GM10248 (cell line): Measurements from ENCODE around the gene CHD8.
"Not testable (repeated sequence)": the region's sequence is repeated elsewhere in the genome, so short reads cannot be mapped to it uniquely, and the experiment has no call there.

ENCODE experiments used
- CTCF ChIA-PET: fragments of 300-600 bp; sonication (Branson Sonifier 250); formaldehyde crosslinking; extraction: SDS; loops from one replicate; lab custom pipeline; 2021; ENCODE audit warnings: antibody characterized with exemption; lab: Yijun Ruan, JAX
- POLR2A ChIA-PET: fragments of 350-650 bp; sonication (Branson Sonifier 250); formaldehyde crosslinking; extraction: SDS; loops from one replicate; lab custom pipeline; 2020; ENCODE audit warnings: antibody characterized with exemption; lab: Yijun Ruan, JAX
- DNase-seq: peaks from one replicate; pipeline ENCODE4 v3.0.0; 2012; ENCODE audit errors: extremely low spot score
- CTCF ChIP-seq: IDR thresholded peaks from 2 replicates; pipeline ENCODE4 v1.5.1; 2012; ENCODE audit warnings: mild to moderate bottlenecking, low read depth; ENCODE audit errors: extremely low read depth, missing control alignments, control extremely low read depth

CHD8 gene

GRCh38 chr14:21382886-21383847, 72.8 kb downstream of the CHD8 start:
- peak; percentile 40 for DNase-seq
- TF ChIP-seq CTCF: no peak
- CTCF ChIA-PET: interaction anchor here (0.8 to 1.2 kb wide), 2 partner anchors 10 to 94 kb away, joined by 3 to 5 read pairs; partner anchors contain the start of genes RAB2B and TOX4
- POLR2A ChIA-PET: interaction anchor here (0.5 to 1.0 kb wide), 2 partner anchors 31 to 118 kb away, joined by 3 to 5 read pairs; no protein-coding TSS in a partner anchor

- ChIA-PET CTCF (interaction anchor here (0.8 to 1.2 kb wide), 3 partner anchors 9 to 95 kb away, joined by 3 to 5 read pairs (median 3); partner anchors contain the start of genes RAB2B and TOX4), POLR2A (interaction anchor here (1.0 kb wide), 1 partner anchor 117 kb away, joined by 5 read pairs; no protein-coding TSS in a partner anchor)
- DNase-seq: no peak
- no peak for TF ChIP-seq CTCF
These were observed 73.8 kb downstream of the CHD8 start for GRCh38 chr14:21382095-21382494.

- no peak for TF ChIP-seq CTCF
- CTCF ChIA-PET: interaction anchor here (1.1 to 1.2 kb wide), 2 partner anchors 11 to 14 kb away, joined by 3 read pairs; no protein-coding TSS in a partner anchor
- POLR2A ChIA-PET: no interaction called here
- DNase-seq: no peak
These were observed 76.6 kb downstream of the CHD8 start for GRCh38 chr14:21379338-21379737.

GRCh38 chr14:21373980-21374379, 81.9 kb downstream of the CHD8 start:
- ChIA-PET POLR2A (no interaction called here), CTCF (interaction anchor here (1.5 kb wide), 1 partner anchor 14 kb away, joined by 4 read pairs; no protein-coding TSS in a partner anchor)
- DNase-seq: no peak
- no peak for TF ChIP-seq CTCF

DNA sequence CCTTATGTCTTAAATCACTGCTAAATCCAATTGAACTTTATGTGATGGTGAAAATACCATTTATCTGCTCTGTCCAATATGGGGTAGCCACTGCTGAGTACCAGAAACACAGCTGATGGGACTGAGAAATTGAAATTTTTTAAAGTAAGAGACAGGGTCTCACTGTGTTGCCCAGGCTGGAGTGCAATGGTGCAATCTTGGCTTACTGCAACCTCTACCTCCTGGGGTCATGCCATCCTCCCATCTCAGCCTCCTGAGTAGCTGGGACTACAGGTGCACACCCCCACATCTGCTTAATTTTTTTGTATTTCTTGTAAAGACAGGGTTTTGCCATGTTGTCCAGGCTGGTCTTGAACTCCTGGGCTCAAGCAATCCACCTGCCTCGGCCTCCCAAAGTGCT, 83.1 kb downstream of the CHD8 start:
- DNase-seq, POLR2A ChIA-PET: not testable (repeated sequence)
- CTCF ChIA-PET: interaction anchor here (1.2 to 1.5 kb wide), 3 partner anchors 9 to 13 kb away, joined by 3 to 4 read pairs (median 3); no protein-coding TSS in a partner anchor

GRCh38 chr14:21369949-21370679, 85.8 kb downstream of the CHD8 start:
- POLR2A ChIA-PET: no interaction called here
- CTCF ChIA-PET: interaction anchor here (1.4 kb wide), 1 partner anchor 37 kb away, joined by 3 read pairs; no protein-coding TSS in a partner anchor
- no peak for TF ChIP-seq CTCF
- DNase-seq: no peak
